ENCODE results near the gene ZBTB7C. TPM values are rescaled to one million over a fixed set of nuclear protein-coding genes. Genes with fewer than 3 reads are reported as not detected.

The ZBTB7C gene
- polyA plus RNA-seq, 1 experiment: not detected

- no peak for DNase-seq (ENCODE audit: low read depth)
- TF ChIP-seq CTCF (IDR thresholded peaks at IDR 0.05; ENCODE audit: insufficient read depth, low read depth, low read length): no peak
- Histone ChIP-seq H3K4me3 (ENCODE audit: low read depth, low read length) (no peak overlapping the region), H3K36me3 (ENCODE audit: control insufficient read depth, insufficient read depth, low read length) (no peaks in the 10 kb centered on the region), H3K27me3 (ENCODE audit: control insufficient read depth, insufficient read depth, low read length) (peaks cover 31% of the 10 kb centered on the region)
- ChIA-PET CTCF (no interaction called here), POLR2A (no interaction called here)
Measured at GRCh38 chr18:48138660-48139430, 270.3 kb downstream of the ZBTB7C start.

- DNase-seq (ENCODE audit: low read depth): no peak
- H3K36me3 ChIP-seq (ENCODE audit: control insufficient read depth, insufficient read depth, low read length): no peaks in the 10 kb centered on the region
- CTCF ChIA-PET: no interaction called here
- H3K27me3 ChIP-seq (ENCODE audit: control insufficient read depth, insufficient read depth, low read length): peaks cover 33% of the 10 kb centered on the region
- H3K4me3 ChIP-seq (ENCODE audit: low read depth, low read length): no peak overlapping the region
- POLR2A ChIA-PET: no interaction called here
- no peak for TF ChIP-seq CTCF (IDR thresholded peaks at IDR 0.05; ENCODE audit: insufficient read depth, low read depth, low read length)
Measured at GRCh38 chr18:48138210-48138609, 271.0 kb downstream of the ZBTB7C start.

GRCh38 chr18:48137374-48138081 lies 271.7 kb downstream of the ZBTB7C start:
- ChIA-PET POLR2A (no interaction called here), CTCF (no interaction called here)
- Histone ChIP-seq H3K36me3 (ENCODE audit: control insufficient read depth, insufficient read depth, low read length) (no peaks in the 10 kb centered on the region), H3K27me3 (ENCODE audit: control insufficient read depth, insufficient read depth, low read length) (peaks cover 38% of the 10 kb centered on the region), H3K4me3 (ENCODE audit: low read depth, low read length) (no peak overlapping the region)
- DNase-seq (ENCODE audit: low read depth): no peak
- no peak for TF ChIP-seq CTCF (IDR thresholded peaks at IDR 0.05; ENCODE audit: insufficient read depth, low read depth, low read length)

GRCh38 chr18:48136827-48137373 lies 272.3 kb downstream of the ZBTB7C start:
- ChIA-PET POLR2A (no interaction called here), CTCF (no interaction called here)

More at GRCh38 chr18:48136827-48137373, 272.3 kb downstream of the ZBTB7C start:
- TF ChIP-seq CTCF (IDR thresholded peaks at IDR 0.05; ENCODE audit: insufficient read depth, low read depth, low read length): no peak
- H3K27me3 ChIP-seq (ENCODE audit: control insufficient read depth, insufficient read depth, low read length): peaks cover 38% of the 10 kb centered on the region
- H3K36me3 ChIP-seq (ENCODE audit: control insufficient read depth, insufficient read depth, low read length): no peaks in the 10 kb centered on the region
- H3K4me3 ChIP-seq (ENCODE audit: low read depth, low read length): no peak overlapping the region
- no peak for DNase-seq (ENCODE audit: low read depth)
